ENCODE data around the gene BRSK1. TPM values are rescaled to one million over a fixed set of nuclear protein-coding genes. Genes with fewer than 3 reads are reported as not detected.

BRSK1 gene
- total and polyA plus RNA-seq, 2 of the 8 experiments (the other 6 are each of a cell fraction or from before 2014, with no cell fraction given) = 27.6 to 32.7 TPM

- peaks cover 0 to 8% (median 3%) of the 10 kb centered on the region in 4 experiments; a peak in 3 of 7 replicates for H3K4me1 ChIP-seq (replicated peaks in 1 of 4; ENCODE audit: control insufficient read depth in 3 of 4, insufficient read depth in 4 of 4, low read length in 3 of 4)
- POLR2A ChIA-PET (ENCODE audit: partially characterized antibody) = interaction anchor here (0.5 to 3.8 kb wide), 20 partner anchors 8 to 104 kb away, joined by 3 to 32 read pairs (median 4); partner anchors contain the start of genes KMT5C and TMEM238
- no peak for TF ChIP-seq SRF (IDR thresholded peaks at IDR 0.05; ENCODE audit: low read depth, low read length)
- no peak for TF ChIP-seq CHD1 (IDR thresholded peaks at IDR 0.05; ENCODE audit: low read depth, low read length)
- no peak for TF ChIP-seq EP300 (IDR thresholded peaks at IDR 0.05; ENCODE audit: borderline replicate concordance in 1 of 2, low read depth in 2 of 2, low read length in 2 of 2)
- TF ChIP-seq JUN (IDR thresholded peaks at IDR 0.05; ENCODE audit: low read depth, low read length) = no peak
- 0 out of 4 replicates have a peak, but pooled peaks have one; percentile 41 to 50 for TF ChIP-seq SIN3A (conservative IDR thresholded peaks at IDR 0.05 in 1 of 2, IDR thresholded peaks at IDR 0.05 in 1 of 2; ENCODE audit: low read depth in 1 of 2, low read length in 2 of 2)
- TF ChIP-seq, protein P1, sequence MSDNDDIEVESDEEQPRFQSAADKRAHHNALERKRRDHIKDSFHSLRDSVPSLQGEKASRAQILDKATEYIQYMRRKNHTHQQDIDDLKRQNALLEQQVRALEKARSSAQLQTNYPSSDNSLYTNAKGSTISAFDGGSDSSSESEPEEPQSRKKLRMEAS (IDR thresholded peaks at IDR 0.05) = peak; percentile 57
- peak; percentile 71 to 74 for TF ChIP-seq RAD21 (IDR thresholded peaks at IDR 0.05 in 1 of 2, conservative IDR thresholded peaks at IDR 0.05 in 1 of 2; ENCODE audit: low read depth in 2 of 2, low read length in 2 of 2)
- no peak for TF ChIP-seq USF2 (IDR thresholded peaks at IDR 0.05; ENCODE audit: low read length)
Observed at GRCh38 chr19:55301459-55302317, 17.9 kb downstream of the BRSK1 start.

More at GRCh38 chr19:55301459-55302317, 17.9 kb downstream of the BRSK1 start:
- Histone ChIP-seq H3K4ac (replicated peaks; ENCODE audit: insufficient read length, low read depth, low read length) (peak overlapping the region; percentile 32), H2AFZ (ENCODE audit: low read length) (no peak overlapping the region), H3K27ac (ENCODE audit: low read depth, low read length) (no peak overlapping the region), H3K79me2 (ENCODE audit: control insufficient read depth in 1 of 2, insufficient read depth in 2 of 2, low read length in 2 of 2) (no peaks in the 10 kb centered on the region), H3K14ac (ENCODE audit: insufficient read length) (no peak overlapping the region), H4K8ac (ENCODE audit: extremely low read depth, insufficient read depth, low read length) (peak overlapping the region; percentile 77; the same call in 1 of the 2 replicates), H3K23me2 (ENCODE audit: low read depth, low read length) (peaks cover 2% of the 10 kb centered on the region; the same call in 1 of the 2 replicates), H3K4me2 (ENCODE audit: insufficient read depth in 1 of 2, low read depth in 2 of 2, low read length in 2 of 2) (peak overlapping the region; percentile 36 to 55; a peak in 3 of 4 replicates), H4K20me1 (replicated peaks in 1 of 2; ENCODE audit: control insufficient read depth in 1 of 2, insufficient read depth in 2 of 2, low read length in 2 of 2) (peaks cover 0 to 5% of the 10 kb centered on the region in 2 experiments), H3K9ac (replicated peaks in 1 of 4; ENCODE audit: extremely low read depth in 1 of 4, low read depth in 3 of 4, low read length in 3 of 4) (no peak overlapping the region), H3K23ac (ENCODE audit: insufficient read length) (no peak overlapping the region), H3K36me3 (ENCODE audit: control insufficient read depth in 2 of 4, insufficient read depth in 4 of 4, low read length in 3 of 4) (peaks cover 14 to 38% (median 30%) of the 10 kb centered on the region in 4 experiments), H3K18ac (ENCODE audit: extremely low read depth, low read length) (peak overlapping the region; percentile 83), H3K27me3 (replicated peaks in 1 of 4; ENCODE audit: control insufficient read depth in 3 of 4, extremely low read depth in 1 of 4, insufficient read depth in 3 of 4, low read length in 3 of 4) (no peaks in the 10 kb centered on the region), H2AK5ac (ENCODE audit: low read depth, low read length) (no peak overlapping the region), H4K91ac (replicated peaks; ENCODE audit: insufficient read length, low read length) (no peak overlapping the region), H2BK5ac (ENCODE audit: low read depth, low read length) (0 out of 2 replicates have a peak overlapping the region, but pooled peaks have one; percentile 52), H3K9me3 (ENCODE audit: insufficient read depth in 2 of 2, low read depth in 1 of 2, low read length in 1 of 2) (no peaks in the 10 kb centered on the region), H2BK120ac (replicated peaks; ENCODE audit: low read depth, low read length) (no peak overlapping the region), H2BK12ac (ENCODE audit: low read depth, low read length) (peak overlapping the region; percentile 80; the same call in 1 of the 2 replicates), H4K5ac (ENCODE audit: insufficient read length, low read depth, low read length) (no peak overlapping the region), H3K4me3 (ENCODE audit: extremely low read depth in 1 of 4, insufficient read depth in 2 of 4, low read depth in 3 of 4, low read length in 4 of 4) (peak overlapping the region in 2 of 4 experiments; percentile 23 to 39; a peak in 4 of 8 replicates), H3K56ac (replicated peaks; ENCODE audit: insufficient read length, low read depth, low read length) (no peak overlapping the region), H3K79me1 (ENCODE audit: low read depth, low read length) (no peaks in the 10 kb centered on the region; the same call in 1 of the 2 replicates), H2BK20ac (ENCODE audit: low read length) (no peak overlapping the region), H2BK15ac (ENCODE audit: low read length) (no peak overlapping the region)
- FAIRE-seq = peak; percentile 55
- CTCF ChIA-PET (ENCODE audit: partially characterized antibody) = interaction anchor here (0.6 to 3.9 kb wide), 57 partner anchors 10 to 183 kb away, joined by 3 to 37 read pairs (median 4); partner anchors contain the start of genes GARIN5B, IL11, KMT5C and NAT14
- WGBS, 2 experiments (ENCODE audit: extremely low coverage in 1 of 2, insufficient coverage in 1 of 2, insufficient read length in 1 of 2, insufficient replicate concordance in 2 of 2, low coverage in 1 of 2, low lambda C conversion rate in 2 of 2, missing lambda C conversion rate in 1 of 2) = 27% methylated on average over 41 of the region's 42 CpGs; no CpG with 5 or more reads in 1 of the 2 experiments
- DNase-seq (ENCODE audit: low read depth in 1 of 2, low spot score in 2 of 2) = peak; percentile 73 to 100
